GM12865 (cell line): ENCODE measurements around the gene KIAA1549.
"Not testable (repeated sequence)": the region's sequence is repeated elsewhere in the genome, so short reads cannot be mapped to it uniquely, and the experiment has no call there.

Experiments
- DNase-seq: peaks from one replicate; pipeline ENCODE4 v3.0.0; 2010; ENCODE audit warnings: low read depth
- H3K4me3 ChIP-seq: 2 replicates; pipeline ENCODE4 v1.5.1; 2011; ENCODE audit warnings: mild to moderate bottlenecking, low read depth, low read length, control low read depth
- CTCF ChIP-seq: IDR thresholded peaks from 2 replicates; pipeline ENCODE4 v1.5.1; 2011; ENCODE audit warnings: low read length, control low read depth, low read depth, inconsistent platforms; ENCODE audit not compliant: insufficient read depth; ENCODE audit errors: missing control alignments

KIAA1549 gene

GRCh38 chr7:138797715-138798320 is 183.4 kb downstream of the KIAA1549 start, which contains the start of the genes ATP6V0A4 and TMEM213:
Gene ATP6V0A4, minus strand, starts transcription at chr7:138798196. Its CDS starts 26,949 bp downstream, at chr7:138771247.
Gene TMEM213, plus strand, starts transcription at chr7:138797994. Its CDS starts 111 bp downstream, at chr7:138798105.
- DNase-seq, result no peak
- H3K4me3 ChIP-seq, result no peak within 1 kb of the TSS
- TF ChIP-seq CTCF, result no peak

GRCh38 chr7:138797046-138797445 is 184.1 kb downstream of the KIAA1549 start:
- H3K4me3 ChIP-seq, DNase-seq: not testable (repeated sequence)

GRCh38 chr7:138796038-138796615 is 185.1 kb downstream of the KIAA1549 start:
- DNase-seq, result no peak
- no peak for TF ChIP-seq CTCF
- H3K4me3 ChIP-seq, result no peak overlapping the region

- no peak for TF ChIP-seq CTCF
- H3K4me3 ChIP-seq, result no peak overlapping the region
- DNase-seq, result no peak
Measured at GRCh38 chr7:138785587-138786437, 195.4 kb downstream of the KIAA1549 start.

- TF ChIP-seq CTCF, result no peak
- no peak overlapping the region for H3K4me3 ChIP-seq
- DNase-seq, result no peak
Measured at GRCh38 chr7:138784692-138785091, 196.5 kb downstream of the KIAA1549 start.
